Upper lobe of right lung (tissue), 1 donor: Measurements from ENCODE around the gene SPATA9. TPM values are rescaled to one million over a fixed set of nuclear protein-coding genes. Genes with fewer than 3 reads are reported as not detected.
"Not testable (repeated sequence)": the region's sequence is repeated elsewhere in the genome, so short reads cannot be mapped to it uniquely, and the experiment has no call there.

Experiments
- ATAC-seq: fragments of 200-7000 bp; cut with Tn5 transposase; one replicate; pipeline ENCODE4 v1.9.1; 2020; ENCODE audit warnings: mild to moderate bottlenecking, moderate library complexity
- DNase-seq: peaks from one replicate; pipeline ENCODE4 v3.0.0-alpha.2; 2020
- H3K27ac ChIP-seq: fragments of 200-600 bp; one replicate; pipeline ENCODE4 v1.8.0; 2022
- H3K27me3 ChIP-seq: fragments of 200-600 bp; one replicate; pipeline ENCODE4 v1.8.0; 2022; ENCODE audit warnings: mild to moderate bottlenecking
- H3K36me3 ChIP-seq: fragments of 200-600 bp; one replicate; pipeline ENCODE4 v1.8.0; 2022
- H3K4me1 ChIP-seq: fragments of 200-600 bp; one replicate; pipeline ENCODE4 v1.8.0; 2022
- H3K4me3 ChIP-seq: fragments of 200-600 bp; one replicate; pipeline ENCODE4 v1.8.0; 2022; ENCODE audit warnings: mild to moderate bottlenecking
- H3K9me3 ChIP-seq: fragments of 200-600 bp; one replicate; pipeline ENCODE4 v1.8.0; 2022
- intact Hi-C: fragments of 100-400 bp; cut with DNase I; formaldehyde crosslinking; loops from one replicate; pipeline ENCODE4 v1.11.0; 2022
- total RNA-seq: library from RNA; stranded (reverse); fragmentation: NEBNext Ultra II Directional; extraction: Animal tissue kit (Norgen Biotek cat#: 25700); gene quantifications from one replicate; pipeline ENCODE4 v1.2.1, GENCODE V29; 2021
- TF ChIP-seq, protein P1 (sequence below): fragments of 200-600 bp; IDR thresholded peaks from one replicate; pipeline ENCODE4 v1.8.0; 2022; ENCODE audit warnings: antibody characterized with exemption
- donor health status: DM: no; HTN: yes; CAD: no; lungs with severe emphysema.

SPATA9 gene
- total RNA-seq, 1 donor from 2014 or later = not detected

DNA sequence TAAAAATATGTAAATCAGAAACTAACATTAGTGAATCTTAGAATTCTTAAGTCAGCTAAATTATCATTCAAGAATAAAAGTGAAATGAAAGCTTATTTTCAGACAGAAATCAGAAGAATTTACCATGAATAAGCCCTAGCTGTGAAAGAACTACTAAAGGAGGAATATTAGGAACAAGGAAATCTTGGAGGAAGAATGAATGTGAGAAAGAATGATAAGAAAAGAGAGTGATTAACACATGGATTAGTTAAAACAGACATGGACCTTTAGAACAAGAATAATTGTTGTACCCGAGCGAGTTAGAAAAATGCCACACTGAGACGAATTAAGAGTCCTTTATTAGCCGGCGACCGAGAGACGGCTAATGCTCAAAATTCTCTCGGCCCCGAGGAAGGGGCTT lies 24.3 kb upstream of the SPATA9 start:
- no peak for DNase-seq
- TF ChIP-seq, protein P1, sequence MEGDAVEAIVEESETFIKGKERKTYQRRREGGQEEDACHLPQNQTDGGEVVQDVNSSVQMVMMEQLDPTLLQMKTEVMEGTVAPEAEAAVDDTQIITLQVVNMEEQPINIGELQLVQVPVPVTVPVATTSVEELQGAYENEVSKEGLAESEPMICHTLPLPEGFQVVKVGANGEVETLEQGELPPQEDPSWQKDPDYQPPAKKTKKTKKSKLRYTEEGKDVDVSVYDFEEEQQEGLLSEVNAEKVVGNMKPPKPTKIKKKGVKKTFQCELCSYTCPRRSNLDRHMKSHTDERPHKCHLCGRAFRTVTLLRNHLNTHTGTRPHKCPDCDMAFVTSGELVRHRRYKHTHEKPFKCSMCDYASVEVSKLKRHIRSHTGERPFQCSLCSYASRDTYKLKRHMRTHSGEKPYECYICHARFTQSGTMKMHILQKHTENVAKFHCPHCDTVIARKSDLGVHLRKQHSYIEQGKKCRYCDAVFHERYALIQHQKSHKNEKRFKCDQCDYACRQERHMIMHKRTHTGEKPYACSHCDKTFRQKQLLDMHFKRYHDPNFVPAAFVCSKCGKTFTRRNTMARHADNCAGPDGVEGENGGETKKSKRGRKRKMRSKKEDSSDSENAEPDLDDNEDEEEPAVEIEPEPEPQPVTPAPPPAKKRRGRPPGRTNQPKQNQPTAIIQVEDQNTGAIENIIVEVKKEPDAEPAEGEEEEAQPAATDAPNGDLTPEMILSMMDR = no peak
- Histone ChIP-seq H3K27ac (no peak overlapping the region), H3K9me3 (no peaks in the 10 kb centered on the region), H3K36me3 (no peaks in the 10 kb centered on the region), H3K4me1 (no peaks in the 10 kb centered on the region), H3K27me3 (no peaks in the 10 kb centered on the region), H3K4me3 (no peak overlapping the region)
- intact Hi-C loops = no loop called here
- no peak for ATAC-seq

DNA sequence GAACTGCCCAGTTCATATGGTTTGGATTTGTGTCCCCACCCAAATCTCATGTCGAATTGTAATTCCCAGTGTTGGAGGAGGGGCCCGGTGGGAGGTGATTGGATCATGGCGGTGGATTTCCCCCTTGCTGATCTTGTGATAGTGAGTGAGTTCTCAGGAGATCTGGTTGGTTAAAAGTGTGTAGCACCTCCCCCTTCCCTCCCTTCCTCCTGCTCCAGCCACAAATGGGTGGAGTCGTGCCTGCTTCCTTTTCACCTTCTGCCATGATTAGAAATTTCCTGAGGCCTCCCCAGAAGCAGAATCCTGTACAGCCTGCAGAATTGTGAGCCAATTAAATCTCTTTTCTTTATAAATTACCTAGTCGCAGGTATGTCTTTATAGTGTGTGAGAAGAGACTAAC lies 23.4 kb upstream of the SPATA9 start:
- DNase-seq, H3K36me3 ChIP-seq, H3K9me3 ChIP-seq, intact Hi-C loops, ATAC-seq, H3K27me3 ChIP-seq, H3K4me1 ChIP-seq, H3K4me3 ChIP-seq, H3K27ac ChIP-seq: not testable (repeated sequence)

DNA sequence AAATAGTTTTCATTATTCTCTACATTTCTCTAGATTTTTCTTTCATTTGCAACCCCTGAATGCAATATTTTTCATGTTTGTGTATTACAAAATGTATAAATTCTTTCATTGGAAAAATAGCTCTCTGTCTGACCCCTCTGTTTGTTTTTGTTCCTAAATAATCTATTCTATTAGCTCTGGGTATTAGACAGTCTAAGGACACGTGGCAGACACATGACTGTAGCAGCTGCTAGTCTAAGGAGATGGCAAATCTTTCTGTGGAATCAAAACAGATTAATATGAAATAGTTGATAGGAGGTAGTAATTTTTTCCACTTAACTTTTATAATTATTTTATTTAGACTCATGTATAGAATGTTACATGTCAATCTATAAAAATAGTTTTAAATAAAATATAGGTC lies 21.4 kb upstream of the SPATA9 start:
- no peaks in the 10 kb centered on the region for H3K9me3 ChIP-seq
- no peak for ATAC-seq
- H3K27me3 ChIP-seq = no peaks in the 10 kb centered on the region
- TF ChIP-seq, protein P1 = no peak
- H3K4me3 ChIP-seq = no peak overlapping the region
- no peaks in the 10 kb centered on the region for H3K4me1 ChIP-seq
- H3K27ac ChIP-seq = no peak overlapping the region
- no peaks in the 10 kb centered on the region for H3K36me3 ChIP-seq
- intact Hi-C loops = no loop called here
- DNase-seq = no peak

DNA sequence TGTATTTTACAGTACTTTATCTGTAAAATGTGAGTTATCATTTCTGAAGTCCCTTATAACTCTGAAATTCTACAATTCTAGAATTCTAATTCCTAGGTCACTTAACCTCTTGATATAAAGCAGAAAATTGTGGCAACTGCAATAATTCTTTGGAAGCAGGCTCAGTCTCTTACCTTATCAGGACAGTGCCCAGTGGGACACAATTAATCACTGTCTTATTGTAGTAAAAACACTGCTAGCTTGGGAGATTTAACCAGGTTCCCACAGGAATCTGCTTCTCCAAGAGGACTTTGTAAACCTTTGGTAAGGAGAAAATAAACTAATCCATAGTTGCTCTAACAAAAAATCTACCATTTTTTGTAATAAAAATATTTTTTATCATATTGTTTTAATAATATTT lies 18.3 kb upstream of the SPATA9 start:
- Histone ChIP-seq H3K27ac (no peak overlapping the region), H3K4me1 (no peaks in the 10 kb centered on the region), H3K27me3 (no peaks in the 10 kb centered on the region), H3K36me3 (no peaks in the 10 kb centered on the region), H3K9me3 (no peaks in the 10 kb centered on the region), H3K4me3 (no peak overlapping the region)
- ATAC-seq (no peak), DNase-seq (no peak)
- TF ChIP-seq, protein P1 = no peak
- intact Hi-C loops = no loop called here

DNA sequence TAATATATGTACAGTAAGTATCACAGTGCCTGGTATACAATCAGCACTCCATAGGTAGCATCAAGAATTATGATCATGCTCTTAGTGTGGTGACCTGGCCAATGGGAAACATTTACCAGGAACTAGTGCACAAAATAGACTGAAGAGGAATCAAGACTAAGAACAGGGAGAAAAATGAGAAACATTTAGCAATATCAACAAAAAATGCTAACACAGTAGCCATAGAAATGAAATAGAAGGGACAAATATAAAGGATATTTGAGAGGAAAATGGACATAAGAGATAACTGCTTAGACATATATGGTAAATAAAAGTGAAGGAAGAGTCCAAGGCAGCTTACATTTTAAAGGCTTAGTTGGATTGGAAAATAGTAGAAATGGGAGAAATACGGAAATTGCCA lies 16.5 kb upstream of the SPATA9 start:
- H3K27me3 ChIP-seq = no peaks in the 10 kb centered on the region
- TF ChIP-seq, protein P1 = no peak
- no peak overlapping the region for H3K27ac ChIP-seq
- DNase-seq (no peak), ATAC-seq (no peak)
- no peak overlapping the region for H3K4me3 ChIP-seq
- intact Hi-C loops = no loop called here
- H3K4me1 ChIP-seq = no peaks in the 10 kb centered on the region
- no peaks in the 10 kb centered on the region for H3K36me3 ChIP-seq
- no peaks in the 10 kb centered on the region for H3K9me3 ChIP-seq

DNA sequence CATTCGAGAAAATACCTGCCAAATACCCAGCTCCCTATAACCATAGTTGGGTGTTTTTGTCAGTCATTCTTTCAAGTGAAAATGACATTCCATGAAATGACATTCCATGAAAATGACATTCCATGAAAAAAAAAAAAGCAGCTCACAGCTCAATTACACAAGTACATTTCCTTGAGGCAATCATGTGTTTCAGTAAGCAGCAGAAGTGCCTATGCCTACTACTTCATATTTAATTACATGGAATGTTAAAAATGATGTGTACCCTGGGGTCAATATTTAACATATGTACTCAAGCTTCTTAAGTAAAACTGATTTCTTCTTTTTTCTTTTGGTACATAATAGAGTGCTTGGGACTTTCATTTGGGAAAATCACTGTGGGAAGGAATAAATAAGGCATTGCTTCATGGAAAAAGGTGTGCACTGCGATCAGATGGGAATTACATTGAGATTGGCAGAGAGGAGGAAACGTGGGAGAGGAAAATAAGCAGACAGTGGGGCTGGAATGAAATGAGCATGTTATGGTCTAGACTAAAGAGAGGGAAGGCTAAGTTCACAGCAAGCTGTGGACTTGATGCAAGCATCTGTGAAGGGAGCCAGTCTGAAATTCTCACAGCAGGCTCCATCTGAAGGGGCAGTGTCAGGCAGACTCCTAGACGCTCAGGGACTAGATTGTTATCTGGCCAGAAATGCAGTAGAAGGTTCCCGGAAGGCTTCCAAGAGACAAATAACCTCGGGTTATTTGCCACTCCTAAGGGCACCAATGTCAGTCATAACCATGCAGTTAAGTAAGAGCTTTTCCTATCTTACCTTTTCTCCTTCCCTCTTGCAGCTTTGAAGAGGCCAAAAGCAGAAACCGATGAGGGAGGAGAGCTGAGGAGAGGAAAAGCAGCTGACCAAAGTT lies 15.2 kb upstream of the SPATA9 start:
- TF ChIP-seq, protein P1 = no peak
- Histone ChIP-seq H3K27me3 (no peaks in the 10 kb centered on the region), H3K4me1 (no peaks in the 10 kb centered on the region), H3K27ac (no peak overlapping the region), H3K36me3 (no peaks in the 10 kb centered on the region), H3K4me3 (no peak overlapping the region), H3K9me3 (no peaks in the 10 kb centered on the region)
- no peak for ATAC-seq
- DNase-seq = no peak
- intact Hi-C loops = no loop called here
